ENCODE measurements around the gene ANKRD31.
"Not testable (repeated sequence)": the region's sequence is repeated elsewhere in the genome, so short reads cannot be mapped to it uniquely, and the experiment has no call there.

The ANKRD31 gene

DNA sequence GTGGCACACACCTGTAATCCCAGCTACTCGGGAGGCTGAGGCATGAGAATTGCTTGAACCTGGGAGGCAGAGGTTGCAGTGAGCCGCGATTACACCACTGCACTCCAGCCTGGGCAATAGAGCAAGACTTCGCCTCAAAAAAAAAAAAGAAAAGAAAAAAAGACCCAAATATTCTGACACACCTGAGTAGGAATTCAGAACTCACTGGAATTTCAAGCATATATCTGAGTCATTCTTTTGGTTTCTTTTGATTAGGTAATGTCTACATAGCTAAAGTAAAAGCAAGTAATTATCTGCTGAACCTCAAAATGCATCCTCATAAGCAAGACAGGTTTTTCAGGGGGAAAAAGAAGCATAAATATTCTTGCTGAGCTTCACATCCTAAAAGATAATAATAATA is 35.9 kb downstream of the ANKRD31 start:
- H3K4me3 Mint-ChIP-seq = no peak overlapping the region
- H3K36me3 Mint-ChIP-seq = no peaks in the 10 kb centered on the region
- no peaks in the 10 kb centered on the region for H3K27me3 Mint-ChIP-seq
- no peaks in the 10 kb centered on the region for H3K9me3 Mint-ChIP-seq
- no peaks in the 10 kb centered on the region for H3K4me1 Mint-ChIP-seq
- CTCF ChIA-PET = no interaction called here
- no peak overlapping the region for H3K27ac Mint-ChIP-seq
- no peak for DNase-seq

DNA sequence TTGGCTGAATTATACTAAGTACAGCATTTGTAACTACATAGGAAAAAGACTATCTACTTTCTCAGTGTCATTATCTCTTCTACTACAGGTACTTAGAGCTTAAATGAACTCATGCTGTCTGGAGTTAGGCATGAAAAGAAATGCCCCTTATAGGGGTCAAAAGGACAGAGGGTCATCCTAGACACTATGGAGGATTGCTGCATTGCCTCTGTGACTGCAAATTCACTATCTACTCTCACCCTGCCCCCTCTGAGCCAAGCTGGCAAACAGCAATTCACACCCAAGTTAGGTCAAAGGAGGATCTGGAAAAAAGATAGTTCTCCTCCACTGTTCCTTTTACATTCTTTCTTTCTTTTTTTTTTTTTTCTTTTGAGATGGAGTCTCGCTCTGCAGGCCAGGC is 36.7 kb downstream of the ANKRD31 start:
- H3K9me3 Mint-ChIP-seq = no peaks in the 10 kb centered on the region
- no peaks in the 10 kb centered on the region for H3K4me1 Mint-ChIP-seq
- no peaks in the 10 kb centered on the region for H3K27me3 Mint-ChIP-seq
- CTCF ChIA-PET = no interaction called here
- no peak overlapping the region for H3K4me3 Mint-ChIP-seq
- no peaks in the 10 kb centered on the region for H3K36me3 Mint-ChIP-seq
- no peak for DNase-seq
- H3K27ac Mint-ChIP-seq = no peak overlapping the region

DNA sequence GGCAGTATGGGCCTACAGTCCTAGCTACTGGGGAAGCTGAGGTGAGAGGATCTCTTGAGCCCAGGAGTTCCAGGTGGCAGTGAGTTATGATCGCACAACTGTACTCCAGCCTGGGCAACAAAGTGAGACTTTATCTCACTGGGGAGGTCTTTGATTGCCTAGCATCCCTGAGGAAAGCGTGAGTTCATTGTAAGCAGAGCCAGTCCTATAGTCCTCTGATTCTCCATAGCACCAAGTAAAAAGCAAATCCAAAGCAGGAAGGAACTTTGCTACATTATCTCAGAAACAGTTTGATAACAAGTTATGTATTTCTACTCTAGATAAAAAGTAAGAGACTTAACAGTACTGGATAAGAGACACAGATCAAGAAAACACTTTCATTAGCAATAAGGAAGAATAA is 37.6 kb downstream of the ANKRD31 start:
- Mint-ChIP-seq H3K36me3 (no peaks in the 10 kb centered on the region), H3K4me3 (no peak overlapping the region), H3K9me3 (no peaks in the 10 kb centered on the region), H3K4me1 (no peaks in the 10 kb centered on the region), H3K27me3 (no peaks in the 10 kb centered on the region), H3K27ac (no peak overlapping the region)
- CTCF ChIA-PET = no interaction called here
- DNase-seq = no peak

DNA sequence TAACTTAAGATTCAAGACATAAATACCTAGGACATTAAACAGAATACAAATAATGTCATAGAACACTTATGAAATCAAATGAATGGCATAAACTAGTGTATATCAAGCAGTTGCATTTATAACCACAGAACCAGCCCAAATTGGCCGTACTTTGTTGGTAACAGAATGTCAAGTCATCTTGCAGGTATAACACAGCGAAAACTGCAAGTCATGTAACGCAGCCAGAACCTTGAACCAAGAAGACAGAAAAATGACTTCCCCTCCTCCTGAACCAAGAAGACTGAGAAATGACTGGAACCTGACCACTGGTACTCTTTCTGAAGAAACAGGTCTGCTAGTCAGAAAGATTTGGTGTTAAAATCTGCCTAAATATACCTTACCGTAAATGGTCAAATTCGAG is 38.9 kb downstream of the ANKRD31 start:
- DNase-seq = no peak
- Mint-ChIP-seq H3K9me3 (no peaks in the 10 kb centered on the region), H3K4me1 (no peaks in the 10 kb centered on the region), H3K27ac (no peak overlapping the region), H3K4me3 (no peak overlapping the region), H3K27me3 (no peaks in the 10 kb centered on the region), H3K36me3 (no peaks in the 10 kb centered on the region)
- CTCF ChIA-PET = no interaction called here

DNA sequence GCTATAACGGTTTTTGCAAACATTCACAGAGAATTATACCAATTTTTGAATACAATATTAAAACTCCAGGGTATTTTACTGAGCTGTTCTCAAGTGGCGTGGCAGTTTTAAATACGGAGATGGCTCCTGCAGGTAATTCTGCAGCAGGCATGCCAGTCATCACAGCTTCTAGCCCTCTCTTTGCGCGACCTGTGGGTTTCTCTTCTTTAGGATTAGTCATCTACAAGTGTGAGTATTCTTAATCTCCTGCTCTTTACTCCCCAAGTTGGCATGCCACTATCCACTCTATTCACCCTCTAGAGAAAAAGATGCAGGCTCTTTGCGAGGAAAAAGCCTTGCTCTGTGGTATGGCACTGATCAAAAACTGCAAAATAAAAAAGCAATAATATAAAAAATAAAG is 43.9 kb downstream of the ANKRD31 start:
- DNase-seq = no peak
- CTCF ChIA-PET = no interaction called here
- no peaks in the 10 kb centered on the region for H3K27me3 Mint-ChIP-seq
- H3K27ac Mint-ChIP-seq = no peak overlapping the region
- H3K4me3 Mint-ChIP-seq = no peak overlapping the region
- no peaks in the 10 kb centered on the region for H3K9me3 Mint-ChIP-seq
- no peaks in the 10 kb centered on the region for H3K4me1 Mint-ChIP-seq
- H3K36me3 Mint-ChIP-seq = no peaks in the 10 kb centered on the region

DNA sequence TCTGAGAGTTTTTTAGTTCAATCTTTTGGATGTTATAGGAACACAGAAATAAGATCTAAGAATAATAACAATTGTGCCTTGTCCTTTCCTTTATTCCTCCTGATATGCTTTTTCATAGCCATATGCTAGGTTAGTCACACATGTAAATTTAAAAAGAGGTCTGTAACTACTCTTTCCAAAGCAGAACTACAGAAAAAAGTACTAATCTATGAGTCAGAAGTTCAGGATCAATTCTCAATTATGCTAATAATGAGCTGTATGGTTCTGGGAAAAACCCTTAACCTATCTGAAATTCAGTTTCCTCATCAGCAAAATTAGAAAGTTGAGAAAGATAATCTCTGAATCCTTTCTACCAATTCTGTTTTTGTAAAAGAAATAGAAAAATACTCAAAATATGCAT is 44.4 kb downstream of the ANKRD31 start:
- Mint-ChIP-seq H3K27ac (no peak overlapping the region), H3K36me3 (no peaks in the 10 kb centered on the region), H3K4me1 (no peaks in the 10 kb centered on the region), H3K9me3 (no peaks in the 10 kb centered on the region), H3K4me3 (no peak overlapping the region), H3K27me3 (no peaks in the 10 kb centered on the region)
- CTCF ChIA-PET = no interaction called here
- DNase-seq = no peak

DNA sequence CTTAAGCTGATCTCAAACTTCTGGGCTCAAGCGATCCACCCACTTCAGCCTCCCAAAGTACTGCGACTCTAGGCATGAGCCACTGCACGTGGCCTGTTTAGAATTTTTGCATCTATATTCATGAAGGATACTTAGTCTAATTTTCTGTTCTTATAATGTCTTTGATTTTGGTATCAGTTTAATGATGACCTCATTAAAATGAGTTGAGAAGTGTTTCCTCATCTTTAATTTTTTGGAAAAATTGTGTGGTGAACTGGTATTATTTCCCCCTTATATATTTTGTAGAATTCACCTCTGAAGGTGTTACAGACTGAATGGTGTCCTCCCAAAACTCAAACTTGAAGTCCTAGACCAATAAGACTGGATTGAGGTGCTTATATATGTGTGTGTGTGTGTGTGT is 46.5 kb downstream of the ANKRD31 start:
- H3K27me3 Mint-ChIP-seq = no peaks in the 10 kb centered on the region
- H3K36me3 Mint-ChIP-seq = no peaks in the 10 kb centered on the region
- H3K9me3 Mint-ChIP-seq = no peaks in the 10 kb centered on the region
- CTCF ChIA-PET = no interaction called here
- H3K4me3 Mint-ChIP-seq = no peak overlapping the region
- no peaks in the 10 kb centered on the region for H3K4me1 Mint-ChIP-seq
- DNase-seq = no peak
- no peak overlapping the region for H3K27ac Mint-ChIP-seq

DNA sequence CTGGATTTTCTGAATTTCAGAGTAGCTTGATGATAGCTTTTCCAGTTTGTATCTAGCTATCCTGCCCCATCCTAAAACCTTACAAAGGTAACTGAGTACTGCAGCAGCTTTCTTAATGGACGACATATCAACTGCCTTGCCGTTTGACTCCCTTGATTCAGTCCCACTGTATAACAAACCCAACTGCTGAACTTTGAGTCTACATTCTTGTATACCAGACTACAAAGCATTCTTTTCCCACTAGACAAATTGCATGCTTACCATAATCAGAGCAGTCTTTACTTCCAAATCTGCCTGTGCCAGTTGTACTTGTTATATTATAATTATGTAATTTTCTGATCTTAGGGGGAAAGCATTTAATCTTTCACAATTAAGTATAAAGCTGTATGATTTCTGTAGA is 47.3 kb downstream of the ANKRD31 start:
- Mint-ChIP-seq H3K9me3 (no peaks in the 10 kb centered on the region), H3K4me3 (no peak overlapping the region), H3K36me3 (no peaks in the 10 kb centered on the region), H3K27ac (no peak overlapping the region), H3K4me1 (no peaks in the 10 kb centered on the region), H3K27me3 (no peaks in the 10 kb centered on the region)
- no peak for DNase-seq
- CTCF ChIA-PET = no interaction called here

DNA sequence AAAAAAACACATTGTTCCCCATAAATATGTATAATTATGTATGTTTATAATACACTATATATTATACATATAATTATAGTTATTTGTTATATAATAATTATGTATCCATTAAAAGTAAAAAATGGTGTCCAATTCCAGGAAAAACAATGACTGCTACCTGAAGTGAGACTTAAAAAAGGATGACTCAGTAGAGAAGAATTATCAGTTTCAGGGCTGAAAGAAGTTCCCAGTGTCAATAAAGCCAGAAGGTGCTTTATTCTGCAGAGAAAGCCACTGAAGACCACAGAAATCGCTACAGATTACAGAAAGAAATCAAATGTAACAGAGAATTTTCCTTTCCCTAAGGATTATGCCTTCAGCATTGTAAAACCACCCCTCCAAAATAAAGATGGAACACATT is 50.9 kb downstream of the ANKRD31 start:
- H3K4me1 Mint-ChIP-seq = peaks cover 7% of the 10 kb centered on the region
- H3K27ac Mint-ChIP-seq = no peak overlapping the region
- DNase-seq = no peak
- CTCF ChIA-PET = no interaction called here
- no peaks in the 10 kb centered on the region for H3K36me3 Mint-ChIP-seq
- H3K27me3 Mint-ChIP-seq = no peaks in the 10 kb centered on the region
- no peaks in the 10 kb centered on the region for H3K9me3 Mint-ChIP-seq
- no peak overlapping the region for H3K4me3 Mint-ChIP-seq

DNA sequence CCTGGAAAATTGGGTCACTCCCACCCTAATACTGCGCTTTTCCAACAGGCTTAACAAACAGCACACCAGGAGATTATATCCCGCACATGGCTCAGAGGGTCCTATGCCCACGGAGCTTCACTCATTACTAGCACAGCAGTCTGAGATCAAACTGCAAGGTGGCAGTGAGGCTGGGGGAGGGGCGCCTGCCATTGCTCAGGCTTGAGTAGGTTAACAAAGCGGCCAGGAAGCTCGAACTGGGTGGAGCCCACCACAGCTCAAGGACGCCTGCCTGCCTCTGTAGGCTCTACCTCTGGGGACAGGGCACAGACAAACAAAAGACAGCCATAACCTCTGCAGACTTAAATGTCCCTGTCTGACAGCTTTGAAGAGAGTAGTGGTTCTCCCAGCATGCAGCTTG is 60.7 kb downstream of the ANKRD31 start:
- H3K36me3 Mint-ChIP-seq, DNase-seq, H3K4me3 Mint-ChIP-seq, CTCF ChIA-PET, H3K27ac Mint-ChIP-seq, H3K4me1 Mint-ChIP-seq, H3K27me3 Mint-ChIP-seq: not testable (repeated sequence)
- H3K9me3 Mint-ChIP-seq = peaks cover 12% of the 10 kb centered on the region

DNA sequence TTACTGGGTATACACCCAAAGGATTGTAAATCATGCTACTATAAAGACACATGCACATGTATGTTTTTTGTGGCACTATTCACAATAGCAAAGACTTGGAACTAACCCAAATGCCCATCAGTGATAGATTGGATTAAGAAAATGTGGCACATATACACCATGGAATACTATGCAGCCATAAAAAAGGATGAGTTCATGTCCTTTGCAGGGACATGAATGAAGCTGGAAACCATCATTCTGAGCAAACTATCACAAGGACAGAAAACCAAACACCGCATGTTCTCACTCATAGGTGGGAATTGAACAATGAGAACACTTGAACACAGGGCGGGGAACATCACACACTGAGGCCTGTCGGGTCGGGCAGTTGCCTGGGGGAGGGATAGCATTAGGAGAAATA is 61.8 kb downstream of the ANKRD31 start:
- H3K27me3 Mint-ChIP-seq, H3K36me3 Mint-ChIP-seq, DNase-seq, H3K4me3 Mint-ChIP-seq, CTCF ChIA-PET, H3K27ac Mint-ChIP-seq, H3K4me1 Mint-ChIP-seq: not testable (repeated sequence)
- peaks cover 12% of the 10 kb centered on the region for H3K9me3 Mint-ChIP-seq

DNA sequence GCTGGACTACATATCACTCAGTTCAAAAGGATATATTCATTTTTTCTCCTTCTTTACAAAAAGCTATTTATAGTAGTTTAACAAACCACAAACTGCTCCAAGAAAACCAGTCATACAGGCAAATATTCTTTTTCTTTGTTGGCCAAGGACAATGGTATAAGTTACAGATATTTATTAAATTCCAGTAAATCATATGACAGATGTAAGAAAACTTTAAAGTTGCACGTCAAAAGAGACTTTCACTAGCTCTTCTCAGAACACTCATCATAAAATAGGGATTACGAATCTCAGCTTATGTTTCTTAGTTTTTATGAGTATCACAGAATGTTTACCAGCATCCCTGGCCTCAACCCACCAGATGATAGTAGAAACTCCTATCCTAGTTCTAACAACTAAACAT is 67.2 kb downstream of the ANKRD31 start:
- no peaks in the 10 kb centered on the region for H3K4me1 Mint-ChIP-seq
- H3K9me3 Mint-ChIP-seq = peaks cover 3% of the 10 kb centered on the region
- CTCF ChIA-PET = no interaction called here
- no peak overlapping the region for H3K27ac Mint-ChIP-seq
- DNase-seq = no peak
- no peaks in the 10 kb centered on the region for H3K27me3 Mint-ChIP-seq
- H3K36me3 Mint-ChIP-seq = no peaks in the 10 kb centered on the region
- H3K4me3 Mint-ChIP-seq = no peak overlapping the region

DNA sequence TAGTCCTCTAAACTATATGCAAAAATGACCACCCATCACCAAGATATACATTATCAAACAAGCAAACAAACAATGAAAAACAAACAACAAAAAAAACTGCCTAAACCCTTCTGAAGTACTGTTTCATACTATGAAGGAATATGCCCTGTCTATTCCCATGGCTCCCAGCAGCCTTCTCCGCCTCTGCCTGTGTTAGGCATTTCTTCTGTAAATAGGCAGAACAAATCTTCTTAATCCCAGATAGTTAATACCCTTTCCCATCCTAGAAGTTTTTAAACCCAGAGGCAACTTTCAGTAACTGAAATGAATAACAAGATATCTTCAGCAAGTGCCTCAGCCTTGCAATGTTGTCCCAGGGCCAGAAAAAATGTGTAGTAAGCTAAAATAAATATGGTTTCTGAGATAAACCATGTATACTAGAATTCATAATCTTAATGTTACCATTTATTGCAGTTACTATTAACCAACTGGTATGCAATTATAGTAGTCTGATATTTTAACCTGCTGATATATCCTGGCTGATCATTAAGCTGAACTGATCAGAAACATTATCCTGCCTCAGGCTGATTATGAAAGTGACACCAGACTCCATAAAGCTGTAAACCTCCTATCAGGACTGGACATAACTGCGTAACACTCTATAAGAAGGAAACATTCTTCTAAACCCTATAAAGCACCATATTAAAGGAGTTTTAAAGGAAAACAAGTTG is 68.5 kb downstream of the ANKRD31 start:
- Mint-ChIP-seq H3K27me3 (no peaks in the 10 kb centered on the region), H3K4me1 (no peaks in the 10 kb centered on the region), H3K36me3 (no peaks in the 10 kb centered on the region), H3K4me3 (no peak overlapping the region), H3K27ac (no peak overlapping the region), H3K9me3 (peaks cover 1% of the 10 kb centered on the region)
- DNase-seq = no peak
- CTCF ChIA-PET = no interaction called here

DNA sequence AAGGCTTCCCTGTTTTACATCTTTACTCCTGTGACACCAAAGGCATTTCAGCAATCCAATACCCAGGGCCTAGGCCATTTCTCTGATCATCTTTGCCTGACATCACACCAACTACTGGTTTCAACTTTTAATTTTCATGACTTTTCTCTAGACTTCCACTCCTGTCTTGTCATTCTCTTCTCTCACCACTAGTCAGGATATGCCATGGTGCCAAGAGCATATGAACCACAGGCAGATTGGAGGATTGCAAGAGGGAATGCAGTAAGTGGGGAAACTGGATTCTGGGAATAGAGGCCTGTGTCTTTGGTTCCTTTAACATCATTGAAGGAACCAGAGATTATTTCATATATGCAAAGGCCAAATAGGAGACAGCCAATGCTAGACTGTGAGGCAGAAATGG is 69.3 kb downstream of the ANKRD31 start:
- CTCF ChIA-PET = no interaction called here
- Mint-ChIP-seq H3K4me1 (no peaks in the 10 kb centered on the region), H3K36me3 (no peaks in the 10 kb centered on the region), H3K27ac (no peak overlapping the region), H3K9me3 (peaks cover 2% of the 10 kb centered on the region), H3K27me3 (no peaks in the 10 kb centered on the region), H3K4me3 (no peak overlapping the region)
- DNase-seq = no peak

DNA sequence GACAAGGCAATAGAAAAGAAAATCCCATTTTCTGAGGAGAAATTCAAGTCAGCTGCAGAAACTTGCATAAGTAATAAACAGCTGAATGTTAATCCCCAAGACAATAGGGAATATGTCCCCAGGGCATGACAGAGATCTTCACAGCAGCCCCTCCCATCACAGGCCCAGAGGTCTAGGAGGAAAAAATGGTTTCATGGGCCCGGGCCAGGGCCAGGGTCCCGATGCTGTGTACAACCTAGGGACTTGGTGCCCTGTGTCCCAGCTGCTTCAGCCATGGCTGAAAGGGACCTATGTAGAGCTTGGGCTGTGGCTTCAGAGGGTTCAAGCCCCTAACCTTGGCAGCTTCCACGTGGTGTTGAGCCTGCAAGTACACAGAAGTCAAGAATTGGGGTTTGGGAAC is 75.2 kb downstream of the ANKRD31 start:
- H3K36me3 Mint-ChIP-seq, H3K27me3 Mint-ChIP-seq, H3K4me1 Mint-ChIP-seq, H3K27ac Mint-ChIP-seq, DNase-seq, H3K4me3 Mint-ChIP-seq, CTCF ChIA-PET: not testable (repeated sequence)
- peaks cover 23% of the 10 kb centered on the region for H3K9me3 Mint-ChIP-seq

DNA sequence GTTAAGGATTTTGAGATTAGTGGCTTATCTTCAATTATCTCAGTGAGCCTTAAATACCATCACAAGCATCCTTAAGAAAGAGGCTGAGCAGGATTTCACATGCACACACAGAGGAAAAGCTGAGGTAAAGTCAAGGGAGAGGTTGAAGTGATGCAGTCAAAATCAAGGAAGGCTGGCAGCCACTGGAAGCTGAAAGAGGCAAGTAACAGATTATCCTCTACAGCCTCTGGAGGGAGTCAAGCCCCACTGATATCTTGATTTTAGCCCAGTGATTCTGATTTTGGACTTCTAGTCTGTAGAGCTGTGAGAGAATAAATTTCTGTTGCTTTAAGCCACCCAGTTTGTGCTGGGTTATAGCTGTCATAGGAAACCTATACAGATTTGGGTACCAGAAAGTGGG is 80.1 kb downstream of the ANKRD31 start:
- H3K36me3 Mint-ChIP-seq = no peaks in the 10 kb centered on the region
- H3K27me3 Mint-ChIP-seq = no peaks in the 10 kb centered on the region
- no peak for DNase-seq
- H3K27ac Mint-ChIP-seq = no peak overlapping the region
- CTCF ChIA-PET = no interaction called here
- H3K4me1 Mint-ChIP-seq = no peaks in the 10 kb centered on the region
- H3K4me3 Mint-ChIP-seq = no peak overlapping the region
- peaks cover 15% of the 10 kb centered on the region for H3K9me3 Mint-ChIP-seq
